Tibial artery (tissue), 4 donors: ENCODE results near the gene TRIM7.
A peak's percentile ranks its signal among the peaks of the same experiment; 100 is the strongest.

Experiments used
- DNase-seq, 2 donors: peaks; one replicate each; pipeline ENCODE4 v3.0.0-alpha.2; 2019
- H3K27ac ChIP-seq, 2 donors: fragments of 200-600 bp; sonication (generic) in 1 of 2; 1 replicate in 1 of 2; 2 replicates in 1 of 2; pipeline ENCODE4 v1.5.1; 2018 to 2019; ENCODE audit warnings: mild to moderate bottlenecking in 1 of 2
- H3K27me3 ChIP-seq, 2 donors: fragments of 200-600 bp; sonication (generic) in 1 of 2; one replicate each; pipeline versions ENCODE4 v1.5.1 to v1.6.0; 2016 to 2019
- H3K36me3 ChIP-seq, 3 donors: fragments of 200-600 bp; sonication (generic) in 2 of 3; one replicate each; pipeline ENCODE4 v1.5.1; 2016 to 2019; ENCODE audit warnings: mild to moderate bottlenecking in 2 of 3
- H3K4me1 ChIP-seq, 4 donors: fragments of 200-600 bp; sonication (generic) in 2 of 4; 1 replicate in 3 of 4; 2 replicates in 1 of 4; pipeline ENCODE4 v1.5.1; 2016 to 2019
- H3K4me3 ChIP-seq, 2 donors: fragments of 200-600 bp; sonication (generic) in 1 of 2; 1 replicate in 1 of 2; 2 replicates in 1 of 2; pipeline ENCODE4 v1.5.1; 2018 to 2019; ENCODE audit warnings: mild to moderate bottlenecking in 2 of 2
- H3K9me3 ChIP-seq, 3 donors: fragments of 200-600 bp; sonication (generic) in 1 of 3; one replicate each; pipeline ENCODE4 v1.5.1; 2016 to 2019
- intact Hi-C: fragments of 100-400 bp; cut with DNase I; formaldehyde crosslinking; loops from one replicate; pipeline ENCODE4 v1.15.0; 2023; ENCODE audit warnings: low total_unique reads
- TF ChIP-seq, protein P1 (sequence below), 2 experiments: fragments of 200-600 bp in 1 of 2; fragments of 450-650 bp in 1 of 2; IDR thresholded peaks; one replicate each; pipeline ENCODE4 v1.5.1; 2017 to 2019; ENCODE audit warnings: antibody characterized with exemption in 2 of 2, mild to moderate bottlenecking in 1 of 2, moderate library complexity in 1 of 2

TRIM7 gene

GRCh38 chr5:181189962-181190710 lies 14.9 kb downstream of the TRIM7 start:
- Histone ChIP-seq H3K4me1 (peaks cover 0 to 17% (median 9%) of the 10 kb centered on the region in 4 donors), H3K27me3 (no peaks in the 10 kb centered on the region), H3K9me3 (no peaks in the 10 kb centered on the region), H3K36me3 (no peaks in the 10 kb centered on the region), H3K27ac (peak overlapping the region; percentile 93 to 96), H3K4me3 (peak overlapping the region; percentile 93 to 96)
- TF ChIP-seq, protein P1, sequence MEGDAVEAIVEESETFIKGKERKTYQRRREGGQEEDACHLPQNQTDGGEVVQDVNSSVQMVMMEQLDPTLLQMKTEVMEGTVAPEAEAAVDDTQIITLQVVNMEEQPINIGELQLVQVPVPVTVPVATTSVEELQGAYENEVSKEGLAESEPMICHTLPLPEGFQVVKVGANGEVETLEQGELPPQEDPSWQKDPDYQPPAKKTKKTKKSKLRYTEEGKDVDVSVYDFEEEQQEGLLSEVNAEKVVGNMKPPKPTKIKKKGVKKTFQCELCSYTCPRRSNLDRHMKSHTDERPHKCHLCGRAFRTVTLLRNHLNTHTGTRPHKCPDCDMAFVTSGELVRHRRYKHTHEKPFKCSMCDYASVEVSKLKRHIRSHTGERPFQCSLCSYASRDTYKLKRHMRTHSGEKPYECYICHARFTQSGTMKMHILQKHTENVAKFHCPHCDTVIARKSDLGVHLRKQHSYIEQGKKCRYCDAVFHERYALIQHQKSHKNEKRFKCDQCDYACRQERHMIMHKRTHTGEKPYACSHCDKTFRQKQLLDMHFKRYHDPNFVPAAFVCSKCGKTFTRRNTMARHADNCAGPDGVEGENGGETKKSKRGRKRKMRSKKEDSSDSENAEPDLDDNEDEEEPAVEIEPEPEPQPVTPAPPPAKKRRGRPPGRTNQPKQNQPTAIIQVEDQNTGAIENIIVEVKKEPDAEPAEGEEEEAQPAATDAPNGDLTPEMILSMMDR (IDR thresholded peaks at IDR 0.05), result no peak
- intact Hi-C loops, result loop anchor here (2.0 to 10.0 kb wide), 4 partner anchors 17 to 385 kb away; partner anchors contain the start of genes MGAT1, TRIM41 and TRIM52
- peak; percentile 35 to 73 for DNase-seq

- TF ChIP-seq, protein P1 (IDR thresholded peaks at IDR 0.05), result no peak
- H3K27ac ChIP-seq, result peak overlapping the region; percentile 93 to 96
- H3K27me3 ChIP-seq, result no peaks in the 10 kb centered on the region
- H3K9me3 ChIP-seq, result no peaks in the 10 kb centered on the region
- H3K4me3 ChIP-seq, result peak overlapping the region; percentile 93 to 96
- H3K36me3 ChIP-seq, result no peaks in the 10 kb centered on the region
- peaks cover 0 to 24% (median 15%) of the 10 kb centered on the region in 4 donors for H3K4me1 ChIP-seq
- intact Hi-C loops, result loop anchor here (2.0 to 10.0 kb wide), 4 partner anchors 17 to 385 kb away; partner anchors contain the start of genes MGAT1, TRIM41 and TRIM52
- peak in 1 of 2 donors; percentile 41 for DNase-seq
Observed at GRCh38 chr5:181189363-181189961, 15.5 kb downstream of the TRIM7 start.

DNA sequence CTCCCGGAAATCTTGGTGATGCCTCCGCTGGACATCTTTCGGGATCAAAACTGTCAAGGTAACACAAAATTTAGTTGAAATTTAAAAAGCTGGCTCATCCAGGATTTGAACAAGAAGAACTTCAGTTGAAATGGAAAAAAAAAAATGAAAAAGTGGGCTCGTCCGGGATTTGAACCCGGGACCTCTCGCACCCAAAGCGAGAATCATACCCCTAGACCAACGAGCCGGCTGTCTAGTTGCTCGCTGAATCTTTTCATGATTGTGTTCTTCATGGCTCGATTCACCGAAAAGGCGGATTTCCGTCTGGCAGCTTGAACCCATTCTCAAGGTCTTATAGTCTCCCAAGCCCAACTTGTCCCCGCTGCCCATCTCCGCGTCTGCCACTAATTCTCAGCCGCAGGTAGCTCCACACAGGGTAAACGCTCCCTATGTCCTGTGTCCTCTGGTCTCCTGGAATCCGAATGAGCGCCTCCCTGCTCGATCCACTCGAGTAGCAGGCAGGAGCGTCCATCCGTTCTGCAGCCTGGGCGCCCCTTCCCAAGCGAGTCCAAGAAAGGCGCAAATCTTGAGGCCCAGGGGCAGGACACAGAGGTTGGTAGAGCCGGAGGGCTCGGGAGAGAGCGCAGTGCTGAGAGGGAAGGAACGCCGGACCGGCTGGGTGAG lies 16.2 kb downstream of the TRIM7 start:
- H3K36me3 ChIP-seq, result no peaks in the 10 kb centered on the region
- H3K4me3 ChIP-seq, result peak overlapping the region; percentile 93 to 96
- H3K9me3 ChIP-seq, result no peaks in the 10 kb centered on the region
- intact Hi-C loops, result loop anchor here (2.0 to 10.0 kb wide), 4 partner anchors 18 to 384 kb away; partner anchors contain the start of genes MGAT1, TRIM41 and TRIM52
- H3K4me1 ChIP-seq, result peaks cover 0 to 24% (median 21%) of the 10 kb centered on the region in 4 donors
- TF ChIP-seq, protein P1 (IDR thresholded peaks at IDR 0.05), result no peak
- H3K27ac ChIP-seq, result peak overlapping the region; percentile 93 to 96
- H3K27me3 ChIP-seq, result no peaks in the 10 kb centered on the region
- DNase-seq, result peak; percentile 85 to 88

- Histone ChIP-seq H3K27ac (peak overlapping the region; percentile 93 to 96), H3K36me3 (no peaks in the 10 kb centered on the region), H3K4me1 (peaks cover 0 to 22% (median 21%) of the 10 kb centered on the region in 4 donors), H3K27me3 (no peaks in the 10 kb centered on the region), H3K4me3 (peak overlapping the region; percentile 93 to 96), H3K9me3 (no peaks in the 10 kb centered on the region)
- DNase-seq, result peak; percentile 78 to 89
- TF ChIP-seq, protein P1 (IDR thresholded peaks at IDR 0.05), result peak in 1 of 2 experiments; percentile 18
- intact Hi-C loops, result loop anchor here (2.0 to 10.0 kb wide), 4 partner anchors 19 to 383 kb away; partner anchors contain the start of genes MGAT1, TRIM41 and TRIM52
Observed at GRCh38 chr5:181187500-181188213, 17.3 kb downstream of the TRIM7 start.
